ENCODE measurements around the gene ALDH4A1. TPM values are rescaled to one million over a fixed set of nuclear protein-coding genes. Genes with fewer than 3 reads are reported as not detected.

ALDH4A1 gene
- total RNA-seq, 1 donor from 2014 or later, result 35.9 TPM

DNA sequence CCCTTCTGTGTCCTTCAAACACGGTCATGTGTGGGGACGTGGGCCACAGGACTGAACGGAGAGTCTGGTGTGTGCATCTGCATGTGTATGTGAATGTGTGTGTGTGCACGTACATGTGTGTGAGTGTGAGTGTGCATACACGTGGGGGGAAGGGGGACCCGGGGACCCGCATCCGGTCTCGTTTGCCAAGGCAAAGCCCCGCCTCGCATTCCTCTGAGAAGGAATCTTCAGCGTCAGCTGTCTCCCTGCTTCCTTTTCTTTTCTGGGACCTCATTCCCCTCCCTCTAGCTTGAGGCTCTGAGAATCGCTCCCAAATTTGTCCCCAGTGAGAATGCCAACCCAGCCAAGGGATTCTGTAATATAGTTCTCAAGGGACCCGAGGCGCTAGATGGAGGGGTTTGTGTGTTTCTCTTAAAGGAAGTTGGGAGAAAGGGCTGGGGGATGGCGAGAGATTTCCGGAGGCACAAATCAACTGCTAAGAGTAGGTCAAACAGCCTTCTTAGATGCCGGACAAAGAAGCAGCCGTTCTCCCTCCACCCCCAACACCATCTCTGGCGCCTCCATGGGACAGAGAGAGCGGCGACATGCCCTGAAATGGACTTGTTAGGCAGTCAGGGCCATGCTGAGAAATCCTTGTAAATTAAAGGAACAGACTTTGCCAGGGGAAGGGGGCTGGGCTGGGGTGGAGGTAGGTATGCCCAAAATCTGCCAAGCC, 47.5 kb upstream of the ALDH4A1 start:
- DNase-seq, result no peak

DNA sequence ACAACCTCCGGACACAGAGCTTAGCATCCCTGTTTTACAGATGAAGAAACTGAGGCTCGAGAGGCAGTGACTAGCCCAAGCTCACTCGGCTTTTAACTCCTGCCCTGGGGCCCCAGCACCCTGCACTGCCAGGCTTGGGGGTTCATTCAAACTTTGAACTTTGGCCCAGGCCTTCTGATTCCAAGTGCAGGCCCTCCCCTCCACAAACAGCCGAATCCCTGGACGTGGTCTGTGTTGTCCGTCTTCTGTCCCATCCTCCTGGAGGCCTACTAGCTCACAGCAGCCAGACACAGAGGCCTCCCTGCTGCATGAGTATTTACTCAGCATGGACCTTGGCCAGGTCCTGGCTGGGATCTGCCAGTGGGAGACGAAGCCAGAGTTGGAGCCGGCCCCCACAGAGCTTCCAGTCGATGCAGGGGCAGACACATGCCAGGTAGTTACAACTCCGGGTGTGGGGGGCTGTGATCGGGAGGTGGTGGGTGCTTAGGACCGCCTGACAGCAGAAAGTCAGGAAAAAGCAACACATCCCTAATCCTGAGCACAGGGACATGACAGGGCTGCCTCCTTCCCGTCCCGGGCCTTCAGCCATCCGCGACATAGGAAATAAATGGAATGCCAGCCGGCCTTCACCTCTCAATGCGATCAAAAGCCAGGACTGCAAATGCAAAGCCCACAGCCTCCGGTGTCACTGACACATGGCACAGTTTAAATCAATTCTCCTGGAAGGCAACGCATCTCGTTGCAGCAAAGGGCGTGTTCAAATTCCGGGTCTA, 46.7 kb upstream of the ALDH4A1 start:
- H3K27me3 ChIP-seq (ENCODE audit: low read depth), result no peaks in the 10 kb centered on the region
- peak overlapping the region; percentile 62 for H3K4me3 ChIP-seq
- TF ChIP-seq, protein P1, sequence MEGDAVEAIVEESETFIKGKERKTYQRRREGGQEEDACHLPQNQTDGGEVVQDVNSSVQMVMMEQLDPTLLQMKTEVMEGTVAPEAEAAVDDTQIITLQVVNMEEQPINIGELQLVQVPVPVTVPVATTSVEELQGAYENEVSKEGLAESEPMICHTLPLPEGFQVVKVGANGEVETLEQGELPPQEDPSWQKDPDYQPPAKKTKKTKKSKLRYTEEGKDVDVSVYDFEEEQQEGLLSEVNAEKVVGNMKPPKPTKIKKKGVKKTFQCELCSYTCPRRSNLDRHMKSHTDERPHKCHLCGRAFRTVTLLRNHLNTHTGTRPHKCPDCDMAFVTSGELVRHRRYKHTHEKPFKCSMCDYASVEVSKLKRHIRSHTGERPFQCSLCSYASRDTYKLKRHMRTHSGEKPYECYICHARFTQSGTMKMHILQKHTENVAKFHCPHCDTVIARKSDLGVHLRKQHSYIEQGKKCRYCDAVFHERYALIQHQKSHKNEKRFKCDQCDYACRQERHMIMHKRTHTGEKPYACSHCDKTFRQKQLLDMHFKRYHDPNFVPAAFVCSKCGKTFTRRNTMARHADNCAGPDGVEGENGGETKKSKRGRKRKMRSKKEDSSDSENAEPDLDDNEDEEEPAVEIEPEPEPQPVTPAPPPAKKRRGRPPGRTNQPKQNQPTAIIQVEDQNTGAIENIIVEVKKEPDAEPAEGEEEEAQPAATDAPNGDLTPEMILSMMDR (IDR thresholded peaks at IDR 0.05; ENCODE audit: borderline replicate concordance), result no peak
- DNase-seq, result peak; percentile 53
- no peaks in the 10 kb centered on the region for H3K9me3 ChIP-seq (replicated peaks)
- H3K27ac ChIP-seq (replicated peaks), result peak overlapping the region; percentile 91
- H3K36me3 ChIP-seq, result no peaks in the 10 kb centered on the region
- intact Hi-C loops (cut with micrococcal nuclease), result no loop called here
- peaks cover 89% of the 10 kb centered on the region for H3K4me1 ChIP-seq

More for the DNA sequence above, 47.5 kb upstream of the ALDH4A1 start:
- Histone ChIP-seq H3K27ac (replicated peaks) (peak overlapping the region; percentile 91), H3K4me3 (peak overlapping the region; percentile 62), H3K4me1 (peaks cover 89% of the 10 kb centered on the region), H3K27me3 (ENCODE audit: low read depth) (no peaks in the 10 kb centered on the region), H3K36me3 (no peaks in the 10 kb centered on the region), H3K9me3 (replicated peaks) (no peaks in the 10 kb centered on the region)
- TF ChIP-seq, protein P1 (IDR thresholded peaks at IDR 0.05; ENCODE audit: borderline replicate concordance), result peak; percentile 36
- intact Hi-C loops (cut with micrococcal nuclease), result loop anchor here (10.0 kb wide), 1 partner anchor 45 kb away; the partner anchor contains the start of gene ALDH4A1

DNA sequence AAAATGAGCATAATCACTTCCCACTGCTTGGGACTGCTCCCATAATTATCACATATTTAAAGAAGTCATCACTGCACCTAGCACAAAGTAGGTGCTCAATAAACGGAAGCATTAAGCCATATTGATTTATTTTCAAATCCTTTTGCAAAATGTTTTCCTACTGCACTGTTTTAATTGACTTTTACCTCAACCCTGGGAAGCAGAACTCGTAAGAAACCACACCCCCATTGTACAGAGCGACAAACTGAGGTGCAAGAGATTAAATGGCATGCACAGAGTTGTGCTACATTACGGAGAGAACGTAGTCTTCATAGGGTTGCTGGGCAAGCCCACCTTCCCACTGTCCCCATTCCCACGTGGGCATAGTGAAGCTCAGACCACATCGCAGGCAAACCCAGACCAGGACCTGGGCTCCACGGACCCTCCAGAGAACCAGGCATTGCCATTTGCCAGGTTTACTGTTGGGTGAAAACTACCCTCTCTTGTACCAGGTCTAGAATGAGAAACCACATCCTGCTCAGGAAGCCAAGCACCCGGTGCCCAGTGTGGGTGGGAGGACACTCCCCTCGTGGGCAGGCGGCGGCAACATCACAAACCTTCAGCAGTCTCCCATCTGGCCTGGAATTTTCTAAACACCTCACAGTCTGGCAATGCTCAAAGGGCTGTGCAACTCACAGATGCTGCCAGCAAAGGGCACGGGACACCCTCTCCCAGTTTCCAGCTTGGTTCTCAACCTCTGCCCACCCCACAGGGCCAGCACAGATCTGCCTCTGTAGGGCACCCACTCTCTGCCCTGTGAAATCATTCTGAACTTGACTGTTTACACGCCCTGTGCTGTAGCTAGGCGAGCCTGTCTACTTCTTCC, 45.9 kb upstream of the ALDH4A1 start:
- Histone ChIP-seq H3K27me3 (ENCODE audit: low read depth) (no peaks in the 10 kb centered on the region), H3K4me1 (peaks cover 83% of the 10 kb centered on the region), H3K9me3 (replicated peaks) (no peaks in the 10 kb centered on the region), H3K36me3 (no peaks in the 10 kb centered on the region), H3K4me3 (no peak overlapping the region), H3K27ac (replicated peaks) (peak overlapping the region; percentile 91)
- intact Hi-C loops (cut with micrococcal nuclease), result no loop called here
- TF ChIP-seq, protein P1 (IDR thresholded peaks at IDR 0.05; ENCODE audit: borderline replicate concordance), result no peak
- DNase-seq, result no peak

DNA sequence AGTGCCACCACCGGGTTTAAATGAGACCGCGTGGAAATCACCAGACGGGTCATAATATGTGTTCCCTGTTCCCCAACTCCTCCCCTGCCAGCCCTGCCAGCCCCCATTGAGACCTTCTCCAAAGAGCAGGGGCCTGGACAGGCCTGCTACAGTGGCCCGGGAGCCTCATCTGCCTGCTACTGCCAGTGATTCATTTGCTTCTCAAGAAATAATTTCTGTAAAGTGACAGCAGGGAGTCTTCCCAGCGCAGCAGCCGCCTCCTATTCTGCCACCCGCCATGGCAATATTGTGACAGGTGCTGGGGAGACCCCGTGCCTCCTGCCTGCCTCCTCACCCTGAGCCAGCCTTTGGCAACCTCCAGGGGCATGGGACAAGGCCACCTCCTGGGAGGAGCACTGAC, 45.2 kb upstream of the ALDH4A1 start:
- Histone ChIP-seq H3K9me3 (replicated peaks) (no peaks in the 10 kb centered on the region), H3K27ac (replicated peaks) (peak overlapping the region; percentile 2), H3K4me1 (peaks cover 84% of the 10 kb centered on the region), H3K36me3 (no peaks in the 10 kb centered on the region), H3K27me3 (ENCODE audit: low read depth) (no peaks in the 10 kb centered on the region), H3K4me3 (no peak overlapping the region)
- DNase-seq, result no peak
- intact Hi-C loops (cut with micrococcal nuclease), result no loop called here
- TF ChIP-seq, protein P1 (IDR thresholded peaks at IDR 0.05; ENCODE audit: borderline replicate concordance), result no peak
